Type B pancreatic cell (in vitro differentiated cells): ENCODE results near the gene CELF3. TPM values are rescaled to one million over a fixed set of nuclear protein-coding genes. Genes with fewer than 3 reads are reported as not detected.
A peak's percentile ranks its signal among the peaks of the same experiment; 100 is the strongest.
"Not testable (repeated sequence)": the region's sequence is repeated elsewhere in the genome, so short reads cannot be mapped to it uniquely, and the experiment has no call there.

Experiments
- DNase-seq: peaks from one replicate; pipeline ENCODE4 v3.0.0; 2021; ENCODE audit warnings: mixed read lengths; ENCODE audit not compliant: unreplicated experiment; ENCODE audit errors: extremely low spot score
- H3K27ac Mint-ChIP-seq: 2 replicates; pipeline ENCODE4 v1.8.0; 2021; ENCODE audit warnings: mild to moderate bottlenecking, mixed read lengths
- H3K27me3 Mint-ChIP-seq: 2 replicates; pipeline ENCODE4 v1.8.0; 2021; ENCODE audit warnings: mixed read lengths
- H3K36me3 Mint-ChIP-seq: 2 replicates; pipeline ENCODE4 v1.8.0; 2021; ENCODE audit warnings: mixed read lengths
- H3K4me1 Mint-ChIP-seq: one replicate; pipeline ENCODE4 v1.8.0; 2021; ENCODE audit warnings: mixed read lengths; ENCODE audit not compliant: unreplicated experiment
- H3K4me3 Mint-ChIP-seq: 2 replicates; pipeline ENCODE4 v1.8.0; 2021; ENCODE audit warnings: mild to moderate bottlenecking, mixed read lengths
- H3K9me3 Mint-ChIP-seq: 2 replicates; pipeline ENCODE4 v1.8.0; 2021; ENCODE audit warnings: mixed read lengths
- total RNA-seq: library from RNA; stranded (reverse); gene quantifications from 2 replicates; pipeline ENCODE4 v1.2.1, GENCODE V29; 2021; ENCODE audit warnings: low replicate concordance
- TF ChIP-seq, protein P1 (sequence below): fragments of 200-600 bp; sonication (generic); conservative IDR thresholded peaks from 2 replicates; pipeline ENCODE4 v1.5.0; 2021; ENCODE audit warnings: antibody characterized with exemption, mild to moderate bottlenecking

The CELF3 gene
- total RNA-seq, 1 donor from 2014 or later = 17.9 TPM

GRCh38 chr1:151680391-151680790, 36.2 kb downstream of the CELF3 start:
- H3K9me3 Mint-ChIP-seq = no peaks in the 10 kb centered on the region
- H3K36me3 Mint-ChIP-seq = peaks cover 12% of the 10 kb centered on the region
- H3K27me3 Mint-ChIP-seq = no peaks in the 10 kb centered on the region
- DNase-seq = no peak
- TF ChIP-seq, protein P1, sequence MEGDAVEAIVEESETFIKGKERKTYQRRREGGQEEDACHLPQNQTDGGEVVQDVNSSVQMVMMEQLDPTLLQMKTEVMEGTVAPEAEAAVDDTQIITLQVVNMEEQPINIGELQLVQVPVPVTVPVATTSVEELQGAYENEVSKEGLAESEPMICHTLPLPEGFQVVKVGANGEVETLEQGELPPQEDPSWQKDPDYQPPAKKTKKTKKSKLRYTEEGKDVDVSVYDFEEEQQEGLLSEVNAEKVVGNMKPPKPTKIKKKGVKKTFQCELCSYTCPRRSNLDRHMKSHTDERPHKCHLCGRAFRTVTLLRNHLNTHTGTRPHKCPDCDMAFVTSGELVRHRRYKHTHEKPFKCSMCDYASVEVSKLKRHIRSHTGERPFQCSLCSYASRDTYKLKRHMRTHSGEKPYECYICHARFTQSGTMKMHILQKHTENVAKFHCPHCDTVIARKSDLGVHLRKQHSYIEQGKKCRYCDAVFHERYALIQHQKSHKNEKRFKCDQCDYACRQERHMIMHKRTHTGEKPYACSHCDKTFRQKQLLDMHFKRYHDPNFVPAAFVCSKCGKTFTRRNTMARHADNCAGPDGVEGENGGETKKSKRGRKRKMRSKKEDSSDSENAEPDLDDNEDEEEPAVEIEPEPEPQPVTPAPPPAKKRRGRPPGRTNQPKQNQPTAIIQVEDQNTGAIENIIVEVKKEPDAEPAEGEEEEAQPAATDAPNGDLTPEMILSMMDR = no peak
- H3K27ac Mint-ChIP-seq = peak overlapping the region; percentile 17
- H3K4me3 Mint-ChIP-seq = no peak overlapping the region
- peaks cover 4% of the 10 kb centered on the region for H3K4me1 Mint-ChIP-seq

DNA sequence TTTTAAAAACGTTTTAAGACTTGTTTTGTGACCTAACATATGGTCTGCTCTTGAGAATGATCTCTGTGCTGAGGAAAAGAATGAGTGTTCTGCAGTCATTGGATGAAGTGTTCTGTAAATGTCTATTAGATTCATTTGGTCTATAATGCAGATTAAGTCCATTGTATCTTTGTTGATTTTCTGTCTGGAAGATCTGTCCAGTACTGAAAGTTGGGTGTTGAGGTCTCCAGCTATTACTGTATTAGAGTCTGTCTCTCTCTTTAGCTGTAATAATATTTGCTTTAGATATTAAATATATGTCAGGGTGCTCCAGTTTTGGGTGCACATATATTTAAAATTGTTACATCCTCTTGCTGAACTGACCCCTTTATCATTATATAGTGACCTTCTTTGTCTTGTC, 43.2 kb downstream of the CELF3 start:
- Mint-ChIP-seq H3K27ac (no peak overlapping the region), H3K4me3 (no peak overlapping the region), H3K9me3 (peaks cover 9% of the 10 kb centered on the region), H3K36me3 (peaks cover 47% of the 10 kb centered on the region), H3K4me1 (no peaks in the 10 kb centered on the region), H3K27me3 (no peaks in the 10 kb centered on the region)
- no peak for DNase-seq
- TF ChIP-seq, protein P1 = no peak

DNA sequence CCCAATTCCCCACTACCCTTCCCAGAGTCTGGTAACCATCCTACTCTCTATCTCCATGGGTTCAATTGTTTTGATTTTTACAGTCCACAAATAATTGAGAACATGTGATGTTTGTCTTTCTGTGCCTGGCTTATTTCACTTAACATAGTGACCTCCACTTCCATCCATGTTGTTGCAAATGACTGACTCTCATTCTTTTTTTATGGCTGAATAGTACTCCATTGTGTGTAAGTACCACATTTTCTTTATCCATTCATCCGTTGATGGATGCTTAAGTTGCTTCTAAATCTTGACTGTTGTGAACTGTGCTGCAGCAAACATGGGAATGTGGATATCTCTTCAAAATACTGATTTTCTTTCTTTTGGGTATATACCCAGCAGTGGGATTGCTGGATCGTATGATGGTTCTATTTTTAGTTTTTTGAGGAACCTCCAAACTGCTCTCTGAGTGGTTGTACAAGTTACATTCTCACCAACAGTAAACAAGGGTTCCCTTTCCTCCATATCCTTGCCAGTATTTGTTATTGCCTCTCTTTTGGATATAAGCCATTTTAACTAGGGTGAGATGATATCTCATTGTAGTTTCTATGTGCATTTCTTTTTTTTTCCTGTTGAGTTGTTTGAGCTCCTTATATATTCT, 46.4 kb downstream of the CELF3 start:
- H3K4me1 Mint-ChIP-seq, H3K4me3 Mint-ChIP-seq, H3K27ac Mint-ChIP-seq, H3K27me3 Mint-ChIP-seq, H3K9me3 Mint-ChIP-seq, DNase-seq: not testable (repeated sequence)
- H3K36me3 Mint-ChIP-seq = peaks cover 48% of the 10 kb centered on the region

DNA sequence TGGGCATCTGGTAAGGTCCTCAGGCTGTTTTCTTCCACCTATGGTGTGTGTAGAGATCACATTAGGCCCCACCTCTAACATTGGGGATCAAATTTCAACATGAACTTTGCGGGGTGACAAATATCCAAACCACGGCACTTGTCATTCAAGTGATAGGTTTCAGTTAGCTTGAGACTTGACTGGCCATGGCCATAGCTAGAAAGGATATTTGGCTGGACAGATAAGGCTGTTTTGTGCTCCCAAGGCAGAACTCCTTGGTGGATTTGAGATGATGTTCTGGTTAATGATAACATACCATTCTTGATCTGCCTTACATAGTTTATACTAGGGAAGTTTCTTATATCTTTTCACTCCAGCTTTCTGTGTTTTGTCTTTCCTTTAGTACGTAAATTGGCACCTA, 48.5 kb downstream of the CELF3 start:
- Mint-ChIP-seq H3K4me1 (no peaks in the 10 kb centered on the region), H3K4me3 (no peak overlapping the region), H3K27me3 (no peaks in the 10 kb centered on the region), H3K36me3 (peaks cover 40% of the 10 kb centered on the region), H3K9me3 (peaks cover 9% of the 10 kb centered on the region), H3K27ac (no peak overlapping the region)
- no peak for DNase-seq
- TF ChIP-seq, protein P1 = no peak

DNA sequence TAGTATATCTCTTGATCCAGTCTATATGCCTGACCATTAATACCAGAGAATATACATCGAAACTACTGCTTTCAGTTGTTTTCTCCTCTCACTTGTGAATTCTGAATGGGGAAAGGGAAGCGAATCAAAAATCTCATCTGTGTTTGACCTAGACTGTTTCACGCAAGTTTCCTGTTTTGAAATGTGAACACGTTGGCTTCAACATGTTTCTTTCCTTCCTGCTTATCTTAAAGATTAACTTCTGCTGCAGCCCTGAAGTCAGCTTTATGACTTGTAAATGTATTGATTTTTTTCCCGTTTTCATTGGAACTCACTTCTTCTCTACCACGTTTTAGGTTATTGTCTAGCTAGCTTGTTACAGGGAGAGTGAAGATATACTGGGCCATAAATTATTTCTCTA, 54.9 kb downstream of the CELF3 start:
- no peaks in the 10 kb centered on the region for H3K9me3 Mint-ChIP-seq
- peak overlapping the region; percentile 5 for H3K27ac Mint-ChIP-seq
- TF ChIP-seq, protein P1 = no peak
- no peaks in the 10 kb centered on the region for H3K4me1 Mint-ChIP-seq
- no peak for DNase-seq
- peaks cover 18% of the 10 kb centered on the region for H3K36me3 Mint-ChIP-seq
- H3K27me3 Mint-ChIP-seq = no peaks in the 10 kb centered on the region
- H3K4me3 Mint-ChIP-seq = no peak overlapping the region

GRCh38 chr1:151655371-151655770, 61.2 kb downstream of the CELF3 start:
- H3K27ac Mint-ChIP-seq = no peak overlapping the region
- no peak overlapping the region for H3K4me3 Mint-ChIP-seq
- no peak for DNase-seq
- no peaks in the 10 kb centered on the region for H3K27me3 Mint-ChIP-seq
- TF ChIP-seq, protein P1 = no peak
- peaks cover 12% of the 10 kb centered on the region for H3K4me1 Mint-ChIP-seq
- H3K9me3 Mint-ChIP-seq = peaks cover 7% of the 10 kb centered on the region
- peaks cover 22% of the 10 kb centered on the region for H3K36me3 Mint-ChIP-seq
